Measurements from ENCODE around the gene ASL.
"Not testable (repeated sequence)": the region's sequence is repeated elsewhere in the genome, so short reads cannot be mapped to it uniquely, and the experiment has no call there.

ASL gene

GRCh38 chr7:66110856-66111255 lies 35.2 kb downstream of the ASL start:
- Histone ChIP-seq H3K9me3 (replicated peaks in 1 of 2; ENCODE audit: control insufficient read depth in 2 of 2, insufficient read depth in 1 of 2, low read depth in 1 of 2, low read length in 2 of 2) (no peaks in the 10 kb centered on the region), H3K23ac (ENCODE audit: low read depth, low read length, poor library complexity) (no peak overlapping the region), H3K4me1 (ENCODE audit: control insufficient read depth in 2 of 2, insufficient read depth in 1 of 2, low read depth in 1 of 2, low read length in 2 of 2) (peaks cover 2% of the 10 kb centered on the region in 2 donors), H3K36me3 (replicated peaks in 1 of 2; ENCODE audit: control insufficient read depth in 2 of 2, insufficient read depth in 2 of 2, low read length in 2 of 2) (peaks cover 0 to 1% of the 10 kb centered on the region in 2 donors), H3K27ac (replicated peaks; ENCODE audit: low read length) (no peak overlapping the region), H3K27me3 (ENCODE audit: control insufficient read depth in 3 of 3, insufficient read depth in 3 of 3, low read depth in 1 of 3, low read length in 3 of 3) (no peaks in the 10 kb centered on the region), H3K18ac (ENCODE audit: low read length) (no peak overlapping the region), H3K14ac (ENCODE audit: low read length) (no peak overlapping the region), H2BK120ac (ENCODE audit: low read depth, low read length) (no peak overlapping the region), H3K4me3 (ENCODE audit: low read length in 2 of 2) (no peak overlapping the region), H2AK5ac (ENCODE audit: low read depth, low read length) (no peak overlapping the region), H3K4ac (ENCODE audit: low read length) (no peak overlapping the region), H3K9ac (ENCODE audit: low read depth, low read length, poor library complexity) (no peak overlapping the region), H2BK12ac (ENCODE audit: low read length) (no peak overlapping the region), H2AFZ (ENCODE audit: low read length) (no peak overlapping the region), H3K4me2 (ENCODE audit: insufficient read depth, low read length, poor library complexity, severe bottlenecking) (no peak overlapping the region), H4K8ac (ENCODE audit: low read depth, low read length) (no peak overlapping the region), H2BK5ac (ENCODE audit: low read length) (no peak overlapping the region), H2BK15ac (ENCODE audit: low read length) (no peak overlapping the region), H4K91ac (ENCODE audit: low read depth, low read length, poor library complexity) (no peak overlapping the region), H3K79me1 (ENCODE audit: low read depth, low read length) (peaks cover 2% of the 10 kb centered on the region)
- no peak for DNase-seq (ENCODE audit: low spot score)
- no CpG with 5 or more reads among the region's 9 CpGs for WGBS, 2 donors (ENCODE audit: extremely low coverage in 2 of 2, insufficient read length in 2 of 2, insufficient replicate concordance in 1 of 2)

GRCh38 chr7:66114743-66115649 lies 39.4 kb downstream of the ASL start, which contains the start of gene CRCP:
Gene CRCP (plus strand): TSS chr7:66114847. CDS start chr7:66114963, 116 bp downstream.
- Histone ChIP-seq H2BK12ac (ENCODE audit: low read length) (peak within 1 kb of the TSS; percentile 58), H3K9me3 (replicated peaks in 1 of 2; ENCODE audit: control insufficient read depth in 2 of 2, insufficient read depth in 1 of 2, low read depth in 1 of 2, low read length in 2 of 2) (no peaks in the 10 kb centered on the region), H2AFZ (ENCODE audit: low read length) (peak within 1 kb of the TSS; percentile 99), H3K4me3 (ENCODE audit: low read length in 2 of 2) (peak within 1 kb of the TSS; percentile 90 to 97), H3K27ac (replicated peaks; ENCODE audit: low read length) (peak within 1 kb of the TSS; percentile 88), H3K23ac (ENCODE audit: low read depth, low read length, poor library complexity) (peak within 1 kb of the TSS; percentile 99), H2BK15ac (ENCODE audit: low read length) (peak within 1 kb of the TSS; percentile 43), H3K18ac (ENCODE audit: low read length) (peak within 1 kb of the TSS; percentile 97), H3K4me1 (ENCODE audit: control insufficient read depth in 2 of 2, insufficient read depth in 1 of 2, low read depth in 1 of 2, low read length in 2 of 2) (peaks cover 2 to 3% of the 10 kb centered on the region in 2 donors), H4K8ac (ENCODE audit: low read depth, low read length) (peak within 1 kb of the TSS; percentile 86), H3K4me2 (ENCODE audit: insufficient read depth, low read length, poor library complexity, severe bottlenecking) (peak within 1 kb of the TSS; percentile 72), H4K91ac (ENCODE audit: low read depth, low read length, poor library complexity) (peak within 1 kb of the TSS; percentile 85), H3K79me1 (ENCODE audit: low read depth, low read length) (peaks cover 2% of the 10 kb centered on the region), H3K4ac (ENCODE audit: low read length) (no peak within 1 kb of the TSS), H3K14ac (ENCODE audit: low read length) (no peak within 1 kb of the TSS), H3K27me3 (ENCODE audit: control insufficient read depth in 3 of 3, insufficient read depth in 3 of 3, low read depth in 1 of 3, low read length in 3 of 3) (no peaks in the 10 kb centered on the region), H2BK5ac (ENCODE audit: low read length) (no peak within 1 kb of the TSS), H3K9ac (ENCODE audit: low read depth, low read length, poor library complexity) (peak within 1 kb of the TSS; percentile 99), H2AK5ac (ENCODE audit: low read depth, low read length) (peak within 1 kb of the TSS; percentile 86), H2BK120ac (ENCODE audit: low read depth, low read length) (peak within 1 kb of the TSS; percentile 76), H3K36me3 (replicated peaks in 1 of 2; ENCODE audit: control insufficient read depth in 2 of 2, insufficient read depth in 2 of 2, low read length in 2 of 2) (peaks cover 0 to 21% of the 10 kb centered on the region in 2 donors)
- DNase-seq (ENCODE audit: low spot score), result peak; percentile 67
- WGBS, 2 donors (ENCODE audit: extremely low coverage in 2 of 2, insufficient read length in 2 of 2, insufficient replicate concordance in 1 of 2), result no CpG with 5 or more reads among the region's 67 CpGs

- not testable (repeated sequence) for H3K27ac ChIP-seq (replicated peaks; ENCODE audit: low read length); H3K9me3 ChIP-seq (replicated peaks in 1 of 2; ENCODE audit: control insufficient read depth in 2 of 2, insufficient read depth in 1 of 2, low read depth in 1 of 2, low read length in 2 of 2); H3K4me1 ChIP-seq (ENCODE audit: control insufficient read depth in 2 of 2, insufficient read depth in 1 of 2, low read depth in 1 of 2, low read length in 2 of 2); H2BK12ac ChIP-seq (ENCODE audit: low read length); H3K23ac ChIP-seq (ENCODE audit: low read depth, low read length, poor library complexity); H3K14ac ChIP-seq (ENCODE audit: low read length); H3K79me1 ChIP-seq (ENCODE audit: low read depth, low read length); DNase-seq (ENCODE audit: low spot score); H2AK5ac ChIP-seq (ENCODE audit: low read depth, low read length); H4K8ac ChIP-seq (ENCODE audit: low read depth, low read length); H3K27me3 ChIP-seq (ENCODE audit: control insufficient read depth in 3 of 3, insufficient read depth in 3 of 3, low read depth in 1 of 3, low read length in 3 of 3); H2BK5ac ChIP-seq (ENCODE audit: low read length); H2AFZ ChIP-seq (ENCODE audit: low read length); H3K18ac ChIP-seq (ENCODE audit: low read length); H3K4me2 ChIP-seq (ENCODE audit: insufficient read depth, low read length, poor library complexity, severe bottlenecking); H2BK120ac ChIP-seq (ENCODE audit: low read depth, low read length); H3K4me3 ChIP-seq (ENCODE audit: low read length in 2 of 2); H2BK15ac ChIP-seq (ENCODE audit: low read length); H3K9ac ChIP-seq (ENCODE audit: low read depth, low read length, poor library complexity); H4K91ac ChIP-seq (ENCODE audit: low read depth, low read length, poor library complexity); H3K4ac ChIP-seq (ENCODE audit: low read length)
- H3K36me3 ChIP-seq (replicated peaks in 1 of 2; ENCODE audit: control insufficient read depth in 2 of 2, insufficient read depth in 2 of 2, low read length in 2 of 2), result peaks cover 0 to 27% of the 10 kb centered on the region in 2 donors
- no CpG with 5 or more reads among the region's 12 CpGs for WGBS, 2 donors (ENCODE audit: extremely low coverage in 2 of 2, insufficient read length in 2 of 2, insufficient replicate concordance in 1 of 2)
These were observed 41.2 kb downstream of the ASL start for GRCh38 chr7:66116680-66117420.

DNA sequence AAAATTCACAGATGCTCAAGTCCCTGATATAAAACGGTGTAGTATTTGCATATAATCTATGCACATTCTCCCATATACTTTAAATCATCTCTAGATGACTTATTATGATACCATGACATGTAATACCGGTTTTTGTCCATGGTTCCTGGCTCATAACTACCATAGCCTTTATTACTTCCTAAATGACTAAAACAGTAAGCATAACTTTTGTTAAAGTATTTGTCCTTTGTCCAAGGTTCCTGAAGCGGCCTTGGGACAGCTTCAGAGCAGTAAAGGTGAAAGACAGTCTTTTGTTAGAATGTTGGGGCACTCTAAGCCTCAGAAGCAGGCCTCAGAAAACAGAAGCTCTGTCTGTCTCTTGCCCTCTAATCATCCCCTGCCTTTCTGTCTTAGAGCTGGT lies 43.0 kb downstream of the ASL start:
- no CpG with 5 or more reads among the region's 3 CpGs for WGBS, 2 donors (ENCODE audit: extremely low coverage in 2 of 2, insufficient read length in 2 of 2, insufficient replicate concordance in 1 of 2)
- H3K4me1 ChIP-seq (ENCODE audit: control insufficient read depth in 2 of 2, insufficient read depth in 1 of 2, low read depth in 1 of 2, low read length in 2 of 2), result peaks cover 2 to 3% of the 10 kb centered on the region in 2 donors

More for the DNA sequence above, 43.0 kb downstream of the ASL start:
- H4K91ac ChIP-seq (ENCODE audit: low read depth, low read length, poor library complexity), result no peak overlapping the region
- no peak overlapping the region for H3K14ac ChIP-seq (ENCODE audit: low read length)
- no peak overlapping the region for H2AFZ ChIP-seq (ENCODE audit: low read length)
- DNase-seq (ENCODE audit: low spot score), result no peak
- H2BK5ac ChIP-seq (ENCODE audit: low read length), result no peak overlapping the region
- no peak overlapping the region for H3K27ac ChIP-seq (replicated peaks; ENCODE audit: low read length)
- peaks cover 2% of the 10 kb centered on the region for H3K79me1 ChIP-seq (ENCODE audit: low read depth, low read length)
- no peak overlapping the region for H4K8ac ChIP-seq (ENCODE audit: low read depth, low read length)
- no peaks in the 10 kb centered on the region for H3K27me3 ChIP-seq (ENCODE audit: control insufficient read depth in 3 of 3, insufficient read depth in 3 of 3, low read depth in 1 of 3, low read length in 3 of 3)
- H2BK12ac ChIP-seq (ENCODE audit: low read length), result no peak overlapping the region
- no peak overlapping the region for H3K4me2 ChIP-seq (ENCODE audit: insufficient read depth, low read length, poor library complexity, severe bottlenecking)
- no peak overlapping the region for H2AK5ac ChIP-seq (ENCODE audit: low read depth, low read length)
- H2BK120ac ChIP-seq (ENCODE audit: low read depth, low read length), result no peak overlapping the region
- no peak overlapping the region for H3K4ac ChIP-seq (ENCODE audit: low read length)
- no peak overlapping the region for H3K18ac ChIP-seq (ENCODE audit: low read length)
- H3K9me3 ChIP-seq (replicated peaks in 1 of 2; ENCODE audit: control insufficient read depth in 2 of 2, insufficient read depth in 1 of 2, low read depth in 1 of 2, low read length in 2 of 2), result no peaks in the 10 kb centered on the region
- no peak overlapping the region for H2BK15ac ChIP-seq (ENCODE audit: low read length)
- H3K4me3 ChIP-seq (ENCODE audit: low read length in 2 of 2), result no peak overlapping the region
- H3K23ac ChIP-seq (ENCODE audit: low read depth, low read length, poor library complexity), result no peak overlapping the region
- H3K36me3 ChIP-seq (replicated peaks in 1 of 2; ENCODE audit: control insufficient read depth in 2 of 2, insufficient read depth in 2 of 2, low read length in 2 of 2), result peaks cover 0 to 28% of the 10 kb centered on the region in 2 donors
- H3K9ac ChIP-seq (ENCODE audit: low read depth, low read length, poor library complexity), result no peak overlapping the region
